Panc1 (cell line): ENCODE measurements around the gene PARP9.

ENCODE experiments used
- SIN3A ChIP-seq: IDR thresholded peaks from 2 replicates; pipeline ENCODE4 v1.6.1; 2012; ENCODE audit warnings: low read depth, mild to moderate bottlenecking, low read length, moderate library complexity, borderline replicate concordance; ENCODE audit not compliant: insufficient read depth
- TF ChIP-seq, protein P1 (sequence below): fragments of 450-650 bp; IDR thresholded peaks from 2 replicates; pipeline ENCODE4 v1.5.1; 2017; ENCODE audit warnings: mild to moderate bottlenecking

- TF ChIP-seq, protein P1, sequence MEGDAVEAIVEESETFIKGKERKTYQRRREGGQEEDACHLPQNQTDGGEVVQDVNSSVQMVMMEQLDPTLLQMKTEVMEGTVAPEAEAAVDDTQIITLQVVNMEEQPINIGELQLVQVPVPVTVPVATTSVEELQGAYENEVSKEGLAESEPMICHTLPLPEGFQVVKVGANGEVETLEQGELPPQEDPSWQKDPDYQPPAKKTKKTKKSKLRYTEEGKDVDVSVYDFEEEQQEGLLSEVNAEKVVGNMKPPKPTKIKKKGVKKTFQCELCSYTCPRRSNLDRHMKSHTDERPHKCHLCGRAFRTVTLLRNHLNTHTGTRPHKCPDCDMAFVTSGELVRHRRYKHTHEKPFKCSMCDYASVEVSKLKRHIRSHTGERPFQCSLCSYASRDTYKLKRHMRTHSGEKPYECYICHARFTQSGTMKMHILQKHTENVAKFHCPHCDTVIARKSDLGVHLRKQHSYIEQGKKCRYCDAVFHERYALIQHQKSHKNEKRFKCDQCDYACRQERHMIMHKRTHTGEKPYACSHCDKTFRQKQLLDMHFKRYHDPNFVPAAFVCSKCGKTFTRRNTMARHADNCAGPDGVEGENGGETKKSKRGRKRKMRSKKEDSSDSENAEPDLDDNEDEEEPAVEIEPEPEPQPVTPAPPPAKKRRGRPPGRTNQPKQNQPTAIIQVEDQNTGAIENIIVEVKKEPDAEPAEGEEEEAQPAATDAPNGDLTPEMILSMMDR, result no peak
- TF ChIP-seq SIN3A, result no peak
Measured at GRCh38 chr3:122538956-122539490, 25.1 kb downstream of the PARP9 start.
